Neural progenitor cell (in vitro differentiated cells): Measurements from ENCODE around the gene PRKCB.

Experiments used
- EZH2 ChIP-seq: fragments of 200-600 bp; sonication (generic); IDR thresholded peaks from 2 replicates; pipeline ENCODE4 v1.6.1; 2017; ENCODE audit warnings: antibody characterized with exemption, mild to moderate bottlenecking, moderate library complexity
- EZH2phosphoT487 ChIP-seq: fragments of 200-600 bp; sonication (generic); IDR thresholded peaks from 2 replicates; pipeline ENCODE4 v1.6.1; 2017; ENCODE audit warnings: antibody characterized with exemption
- TF ChIP-seq, protein P1 (sequence below): fragments of 200-600 bp; sonication (generic); IDR thresholded peaks from 2 replicates; pipeline ENCODE4 v1.5.1; 2017; ENCODE audit warnings: antibody characterized with exemption, mild to moderate bottlenecking

GRCh38 chr16:24214992-24215391, 379.2 kb downstream of the PRKCB start:
- TF ChIP-seq EZH2 (no peak), EZH2phosphoT487 (no peak)
- TF ChIP-seq, protein P1, sequence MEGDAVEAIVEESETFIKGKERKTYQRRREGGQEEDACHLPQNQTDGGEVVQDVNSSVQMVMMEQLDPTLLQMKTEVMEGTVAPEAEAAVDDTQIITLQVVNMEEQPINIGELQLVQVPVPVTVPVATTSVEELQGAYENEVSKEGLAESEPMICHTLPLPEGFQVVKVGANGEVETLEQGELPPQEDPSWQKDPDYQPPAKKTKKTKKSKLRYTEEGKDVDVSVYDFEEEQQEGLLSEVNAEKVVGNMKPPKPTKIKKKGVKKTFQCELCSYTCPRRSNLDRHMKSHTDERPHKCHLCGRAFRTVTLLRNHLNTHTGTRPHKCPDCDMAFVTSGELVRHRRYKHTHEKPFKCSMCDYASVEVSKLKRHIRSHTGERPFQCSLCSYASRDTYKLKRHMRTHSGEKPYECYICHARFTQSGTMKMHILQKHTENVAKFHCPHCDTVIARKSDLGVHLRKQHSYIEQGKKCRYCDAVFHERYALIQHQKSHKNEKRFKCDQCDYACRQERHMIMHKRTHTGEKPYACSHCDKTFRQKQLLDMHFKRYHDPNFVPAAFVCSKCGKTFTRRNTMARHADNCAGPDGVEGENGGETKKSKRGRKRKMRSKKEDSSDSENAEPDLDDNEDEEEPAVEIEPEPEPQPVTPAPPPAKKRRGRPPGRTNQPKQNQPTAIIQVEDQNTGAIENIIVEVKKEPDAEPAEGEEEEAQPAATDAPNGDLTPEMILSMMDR, result no peak
